Transverse colon (tissue), 4 donors: Measurements from ENCODE around the gene RBP4.

Source experiments
- EP300 ChIP-seq: sonication (generic); formaldehyde crosslinking; IDR thresholded peaks from one replicate; pipeline ENCODE4 v1.6.1; 2017; ENCODE audit warnings: antibody characterized with exemption, low read depth
- POLR2AphosphoS5 ChIP-seq, 3 donors: sonication (generic); formaldehyde crosslinking; IDR thresholded peaks; one replicate each; pipeline ENCODE4 v1.6.1; 2016; ENCODE audit warnings: antibody characterized with exemption in 3 of 3
- TF ChIP-seq, protein P1 (sequence below), 5 experiments: fragments of 200-600 bp in 3 of 5; fragments of 450-650 bp in 2 of 5; sonication (generic) in 3 of 5; IDR thresholded peaks; 1 replicate in 2 of 5; 2 replicates in 3 of 5; pipeline ENCODE4 v1.5.1; 2016 to 2017; ENCODE audit warnings: antibody characterized with exemption in 5 of 5, inconsistent platforms in 3 of 5, mild to moderate bottlenecking in 2 of 5, moderate library complexity in 1 of 5

DNA sequence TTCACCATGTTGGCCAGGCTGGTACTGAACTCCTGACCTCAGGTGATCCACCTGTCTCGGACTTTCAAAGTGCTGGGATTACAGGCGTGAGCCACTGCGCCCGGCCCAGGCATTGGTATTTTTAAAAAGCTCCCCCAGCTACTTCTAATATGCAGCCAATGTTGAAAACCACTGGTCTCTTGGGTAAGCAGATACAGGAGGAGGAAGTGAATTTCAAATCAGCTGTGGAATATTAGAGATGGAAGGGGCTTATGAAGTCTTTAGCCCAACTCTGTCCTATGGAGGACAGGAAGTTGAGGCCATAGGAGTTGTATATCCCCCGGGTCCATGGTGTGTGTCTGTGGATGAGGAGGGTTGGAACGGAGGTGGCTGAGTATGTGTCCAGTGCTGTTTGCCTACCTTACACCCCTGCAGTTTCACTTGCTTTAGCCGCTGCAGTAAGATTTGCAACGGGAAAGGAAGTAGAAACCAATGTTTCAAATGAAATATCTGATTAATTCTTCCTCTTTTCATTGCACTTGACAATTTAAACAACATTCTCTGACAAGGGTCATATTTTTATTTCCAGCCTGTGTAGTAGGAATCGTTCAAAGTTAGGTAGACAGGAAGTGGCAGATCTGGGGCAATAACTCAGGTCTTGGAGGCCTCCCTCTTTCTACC, 14.7 kb upstream of the RBP4 start:
- TF ChIP-seq POLR2AphosphoS5 (IDR thresholded peaks at IDR 0.05) (no peak), EP300 (no peak)
- TF ChIP-seq, protein P1, sequence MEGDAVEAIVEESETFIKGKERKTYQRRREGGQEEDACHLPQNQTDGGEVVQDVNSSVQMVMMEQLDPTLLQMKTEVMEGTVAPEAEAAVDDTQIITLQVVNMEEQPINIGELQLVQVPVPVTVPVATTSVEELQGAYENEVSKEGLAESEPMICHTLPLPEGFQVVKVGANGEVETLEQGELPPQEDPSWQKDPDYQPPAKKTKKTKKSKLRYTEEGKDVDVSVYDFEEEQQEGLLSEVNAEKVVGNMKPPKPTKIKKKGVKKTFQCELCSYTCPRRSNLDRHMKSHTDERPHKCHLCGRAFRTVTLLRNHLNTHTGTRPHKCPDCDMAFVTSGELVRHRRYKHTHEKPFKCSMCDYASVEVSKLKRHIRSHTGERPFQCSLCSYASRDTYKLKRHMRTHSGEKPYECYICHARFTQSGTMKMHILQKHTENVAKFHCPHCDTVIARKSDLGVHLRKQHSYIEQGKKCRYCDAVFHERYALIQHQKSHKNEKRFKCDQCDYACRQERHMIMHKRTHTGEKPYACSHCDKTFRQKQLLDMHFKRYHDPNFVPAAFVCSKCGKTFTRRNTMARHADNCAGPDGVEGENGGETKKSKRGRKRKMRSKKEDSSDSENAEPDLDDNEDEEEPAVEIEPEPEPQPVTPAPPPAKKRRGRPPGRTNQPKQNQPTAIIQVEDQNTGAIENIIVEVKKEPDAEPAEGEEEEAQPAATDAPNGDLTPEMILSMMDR (IDR thresholded peaks at IDR 0.05) = no peak
